SU-DHL-6 (cell line): ENCODE results near the gene SPEG.
A peak's percentile ranks its signal among the peaks of the same experiment; 100 is the strongest.

Source experiments
- H2AFZ ChIP-seq: fragments of 200-600 bp; sonication (generic); 2 replicates; pipeline ENCODE4 v1.6.1; 2014; ENCODE audit warnings: low read depth, mild to moderate bottlenecking, moderate library complexity, mixed read lengths, antibody characterized with exemption, low read length; ENCODE audit not compliant: severe bottlenecking
- H3F3A ChIP-seq: fragments of 200-600 bp; shearing (Covaris generic); 2 replicates; pipeline ENCODE4 v1.6.0; 2016; ENCODE audit warnings: antibody characterized with exemption, mild to moderate bottlenecking; ENCODE audit not compliant: insufficient read depth
- H3K27ac ChIP-seq: fragments of 200-600 bp; sonication (generic); 2 replicates; pipeline ENCODE4 v1.5.1; 2016; ENCODE audit warnings: low read depth, mild to moderate bottlenecking, low read length, moderate library complexity, mixed read lengths
- H3K27me3 ChIP-seq: fragments of 200-600 bp; sonication (generic), shearing (Covaris generic); 2 replicates; pipeline ENCODE4 v1.6.0; 2014; ENCODE audit warnings: mild to moderate bottlenecking, low read length
- H3K36me3 ChIP-seq: fragments of 200-600 bp; sonication (generic); 2 replicates; pipeline ENCODE4 v1.6.1; 2014; ENCODE audit warnings: mild to moderate bottlenecking, low read length, mixed read lengths
- H3K4me2 ChIP-seq: fragments of 300-600, 200-600 bp; shearing (Covaris generic), sonication (generic); 2 replicates; pipeline ENCODE4 v1.6.0; 2014; ENCODE audit warnings: low read length, low read depth, mild to moderate bottlenecking; ENCODE audit not compliant: poor library complexity, severe bottlenecking
- H3K4me3 ChIP-seq: fragments of 200-600 bp; sonication (generic); 2 replicates; pipeline ENCODE4 v1.5.1; 2014; ENCODE audit warnings: antibody characterized with exemption, low read length, mild to moderate bottlenecking, mixed read lengths; ENCODE audit not compliant: insufficient read depth, poor library complexity, severe bottlenecking
- H3K79me2 ChIP-seq: fragments of 200-600 bp; sonication (generic); 2 replicates; pipeline ENCODE4 v1.6.1; 2014; ENCODE audit warnings: mild to moderate bottlenecking, low read length, moderate library complexity; ENCODE audit not compliant: insufficient read depth
- H3K9ac ChIP-seq: fragments of 200-600 bp; sonication (generic); 2 replicates; pipeline ENCODE4 v1.7.0; 2014; ENCODE audit warnings: mild to moderate bottlenecking, low read length
- H3K9me2 ChIP-seq: fragments of 200-600 bp; sonication (generic); replicated peaks from 2 replicates; pipeline ENCODE4 v1.6.1; 2014; ENCODE audit warnings: low read length; ENCODE audit not compliant: insufficient read depth
- H3K9me3 ChIP-seq: fragments of 200-600 bp; sonication (generic); 2 replicates; pipeline ENCODE4 v1.6.1; 2014; ENCODE audit warnings: low read length, mixed read lengths; ENCODE audit not compliant: insufficient read depth
- H4K20me1 ChIP-seq: fragments of 200-600 bp; sonication (generic); 2 replicates; pipeline ENCODE4 v1.6.1; 2014; ENCODE audit warnings: low read depth, mild to moderate bottlenecking, antibody characterized with exemption, low read length, moderate library complexity, mixed read lengths
- CTCF ChIP-seq: fragments of 200-600 bp; sonication (generic); IDR thresholded peaks from one replicate; pipeline ENCODE4 v1.5.1; 2017; ENCODE audit warnings: antibody characterized with exemption, mild to moderate bottlenecking, low read length, moderate library complexity; ENCODE audit not compliant: insufficient read depth, poor library complexity, severe bottlenecking
- EZH2phosphoT487 ChIP-seq: fragments of 200-600 bp; sonication (generic), shearing (Covaris generic); conservative IDR thresholded peaks from 2 replicates; pipeline ENCODE4 v1.6.1; 2018; ENCODE audit warnings: mild to moderate bottlenecking, antibody characterized with exemption, low read length, moderate library complexity, mixed read lengths

Gene SPEG

DNA sequence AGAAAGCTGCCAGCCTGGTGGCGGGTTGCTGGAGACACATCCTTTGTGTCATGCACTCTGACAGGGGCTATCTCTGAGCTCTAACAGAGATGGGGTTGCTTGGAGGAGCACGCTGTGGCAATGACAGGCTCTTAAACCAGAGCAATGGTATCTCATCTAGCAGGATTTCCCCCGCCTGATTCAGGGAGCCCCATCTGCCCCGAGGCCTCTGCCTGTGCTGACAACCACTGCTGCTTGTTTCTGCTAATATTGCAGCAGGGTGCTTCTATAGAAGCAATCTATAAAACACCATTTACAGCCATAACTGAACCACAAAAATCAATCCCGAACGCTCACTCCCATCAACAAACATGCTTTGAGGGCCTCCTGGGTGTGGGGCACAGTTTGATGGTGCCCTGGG, 34.1 kb upstream of the SPEG start:
- H3F3A ChIP-seq: no peaks in the 10 kb centered on the region
- no peak overlapping the region for H3K9ac ChIP-seq
- H3K36me3 ChIP-seq: no peaks in the 10 kb centered on the region
- no peaks in the 10 kb centered on the region for H3K9me3 ChIP-seq
- H3K4me2 ChIP-seq: no peak overlapping the region
- H3K4me3 ChIP-seq: no peak overlapping the region
- no peak overlapping the region for H2AFZ ChIP-seq
- no peak for TF ChIP-seq CTCF
- H3K27me3 ChIP-seq: no peaks in the 10 kb centered on the region
- H3K27ac ChIP-seq: no peak overlapping the region
- H4K20me1 ChIP-seq: no peaks in the 10 kb centered on the region
- H3K79me2 ChIP-seq: no peaks in the 10 kb centered on the region
- no peaks in the 10 kb centered on the region for H3K9me2 ChIP-seq

GRCh38 chr2:219401606-219402005, 33.0 kb upstream of the SPEG start:
- Histone ChIP-seq H3K4me2 (no peak overlapping the region), H3K27ac (no peak overlapping the region), H3K9me3 (no peaks in the 10 kb centered on the region), H3K27me3 (no peaks in the 10 kb centered on the region), H3K9ac (no peak overlapping the region), H3F3A (no peaks in the 10 kb centered on the region), H2AFZ (no peak overlapping the region), H4K20me1 (no peaks in the 10 kb centered on the region), H3K9me2 (no peaks in the 10 kb centered on the region), H3K79me2 (no peaks in the 10 kb centered on the region), H3K4me3 (no peak overlapping the region), H3K36me3 (no peaks in the 10 kb centered on the region)
- TF ChIP-seq CTCF (no peak), EZH2phosphoT487 (no peak)

- no peaks in the 10 kb centered on the region for H4K20me1 ChIP-seq
- H3F3A ChIP-seq: no peaks in the 10 kb centered on the region
- no peak for TF ChIP-seq EZH2phosphoT487
- TF ChIP-seq CTCF: peak; percentile 89
- H3K27ac ChIP-seq: no peak overlapping the region
- H3K9me2 ChIP-seq: no peaks in the 10 kb centered on the region
- H3K27me3 ChIP-seq: no peaks in the 10 kb centered on the region
- H3K9me3 ChIP-seq: no peaks in the 10 kb centered on the region
- no peaks in the 10 kb centered on the region for H3K36me3 ChIP-seq
- H3K4me3 ChIP-seq: no peak overlapping the region
- no peak overlapping the region for H2AFZ ChIP-seq
- H3K9ac ChIP-seq: no peak overlapping the region
- no peak overlapping the region for H3K4me2 ChIP-seq
- no peaks in the 10 kb centered on the region for H3K79me2 ChIP-seq
Measured at GRCh38 chr2:219402665-219403515, 31.8 kb upstream of the SPEG start.
